HepG2 (cell line): Measurements from ENCODE around the gene PIK3R1. TPM values are rescaled to one million over a fixed set of nuclear protein-coding genes. Genes with fewer than 3 reads are reported as not detected.

Experiments used
- ATF7-NPFF ChIP-seq: sonication (generic); formaldehyde crosslinking; IDR thresholded peaks from 2 replicates; pipeline ENCODE4 v1.8.1; 2023; ENCODE audit warnings: mild to moderate bottlenecking, low read depth, missing genetic modification reagents, moderate library complexity
- HMG20A ChIP-seq: IDR thresholded peaks from 2 replicates; pipeline ENCODE4 v1.6.1; 2016; ENCODE audit warnings: borderline replicate concordance
- IRF2 ChIP-seq: IDR thresholded peaks from 2 replicates; pipeline ENCODE4 v1.6.1; 2018; ENCODE audit warnings: missing genetic modification reagents, missing compliant biosample characterization
- JUNB ChIP-seq: sonication (generic); formaldehyde crosslinking; IDR thresholded peaks from 2 replicates; pipeline ENCODE4 v1.8.0; 2022; ENCODE audit warnings: missing genetic modification reagents, mild to moderate bottlenecking, borderline replicate concordance
- KIAA2018 ChIP-seq: sonication (generic); formaldehyde crosslinking; IDR thresholded peaks from 2 replicates; pipeline ENCODE4 v1.5.0; 2020; ENCODE audit warnings: mild to moderate bottlenecking, missing genetic modification reagents, borderline replicate concordance
- MBD4 ChIP-seq: IDR thresholded peaks from 2 replicates; pipeline ENCODE4 v1.6.1; 2012; ENCODE audit warnings: low read length, inconsistent platforms, borderline replicate concordance
- NR2F1 ChIP-seq, 2 experiments: fragments of 450-650 bp in 1 of 2; formaldehyde crosslinking in 1 of 2; IDR thresholded peaks; 2 replicates each; pipeline versions ENCODE4 v1.5.0 to v1.6.1; 2016 to 2020; ENCODE audit warnings: mild to moderate bottlenecking in 1 of 2, missing compliant biosample characterization in 1 of 2, missing genetic modification reagents in 1 of 2, moderate library complexity in 1 of 2
- PHB2 ChIP-seq: fragments of 450-650 bp; IDR thresholded peaks from 2 replicates; pipeline ENCODE4 v1.6.1; 2018; ENCODE audit not compliant: partially characterized antibody
- SMAD3 ChIP-seq: sonication (generic); formaldehyde crosslinking; IDR thresholded peaks from 2 replicates; pipeline ENCODE4 v1.4.0; 2020; ENCODE audit warnings: missing genetic modification reagents
- SMAD9 ChIP-seq: sonication (generic); formaldehyde crosslinking; IDR thresholded peaks from 2 replicates; pipeline ENCODE4 v1.5.1; 2020; ENCODE audit warnings: mild to moderate bottlenecking, missing genetic modification reagents
- THAP11 ChIP-seq: IDR thresholded peaks from 2 replicates; pipeline ENCODE4 v1.6.1; 2016; ENCODE audit warnings: missing biosample characterization, missing genetic modification reagents
- WIZ ChIP-seq: sonication (generic); formaldehyde crosslinking; IDR thresholded peaks from 2 replicates; pipeline ENCODE4 v1.5.1; 2020; ENCODE audit warnings: mild to moderate bottlenecking, missing genetic modification reagents
- ZMYM2 ChIP-seq: sonication (generic); formaldehyde crosslinking; IDR thresholded peaks from 2 replicates; pipeline ENCODE4 v1.8.0; 2022; ENCODE audit warnings: mild to moderate bottlenecking, missing genetic modification reagents
- ZNF232 ChIP-seq: sonication (generic); formaldehyde crosslinking; IDR thresholded peaks from 2 replicates; pipeline ENCODE4 v1.4.0; 2020; ENCODE audit warnings: missing genetic modification reagents, borderline replicate concordance
- ZNF275 ChIP-seq: sonication (generic); formaldehyde crosslinking; IDR thresholded peaks from 2 replicates; pipeline ENCODE4 v1.8.0; 2022; ENCODE audit warnings: missing genetic modification reagents, mild to moderate bottlenecking, inconsistent platforms, borderline replicate concordance
- ZNF280D ChIP-seq: sonication (generic); formaldehyde crosslinking; IDR thresholded peaks from 2 replicates; pipeline ENCODE4 v1.5.1; 2020; ENCODE audit warnings: mild to moderate bottlenecking, missing genetic modification reagents
- ZNF446 ChIP-seq: sonication (generic); formaldehyde crosslinking; IDR thresholded peaks from 2 replicates; pipeline ENCODE4 v1.5.0; 2020; ENCODE audit warnings: mild to moderate bottlenecking, missing genetic modification reagents
- ZNF709 ChIP-seq: sonication (generic); formaldehyde crosslinking; IDR thresholded peaks from 2 replicates; pipeline ENCODE4 v1.5.0; 2020; ENCODE audit warnings: mild to moderate bottlenecking, missing genetic modification reagents
- polyA plus RNA-seq, 8 experiments: library from polyadenylated mRNA; depleted of rRNA in 3 of 8; stranded (reverse) in 7 of 8; unstranded in 1 of 8; fragments of >200 nt; fragmentation: Illumina TruSeq in 4 of 8; extraction: Trizol in 4 of 8; gene quantifications; 2 replicates each; pipeline versions ENCODE4 v1.2.1 to v1.2.3, GENCODE V29; 2011 to 2016; ENCODE audit warnings: low read depth in 4 of 8, missing spikeins in 1 of 8, mixed read lengths in 1 of 8; ENCODE audit not compliant: insufficient read depth in 1 of 8
- total RNA-seq, 5 experiments: library from RNA; depleted of rRNA; stranded (reverse); fragments of >200 nt; fragmentation: Illumina TruSeq; extraction: Trizol; gene quantifications; 2 replicates each; pipeline ENCODE4 v1.2.3, GENCODE V29; 2016; ENCODE audit warnings: low read depth in 1 of 5

The PIK3R1 gene
- total and polyA plus RNA-seq, 2 of the 13 experiments (the other 11 are each of a cell fraction or from before 2014, with no cell fraction given), result 8.4 to 21.3 TPM

- TF ChIP-seq THAP11 (peak; percentile 16; the same call in 1 of the 2 replicates), WIZ (CRISPR knock-in tag) (no peak), SMAD3 (peak; percentile 37; the same call in 1 of the 2 replicates), MBD4 (no peak), ZNF232 (CRISPR knock-in tag) (no peak), ZNF446 (no peak), ZMYM2 (CRISPR knock-in tag) (peak; percentile 55; the same call in 1 of the 2 replicates), ZNF275 (CRISPR knock-in tag) (no peak), SMAD9 (CRISPR knock-in tag) (no peak), KIAA2018 (CRISPR knock-in tag) (no peak), ATF7-NPFF (no peak), HMG20A (CRISPR knock-in tag) (peak; percentile 76), IRF2 (0 out of 2 replicates have a peak, but pooled peaks have one; percentile 43), ZNF709 (CRISPR knock-in tag) (no peak), ZNF280D (CRISPR knock-in tag) (0 out of 2 replicates have a peak, but pooled peaks have one; percentile 25), JUNB (no peak), NR2F1 (CRISPR knock-in tag; IDR thresholded peaks at IDR 0.05) (peak in 1 of 2 experiments; percentile 28; a peak in 1 of 4 replicates), PHB2 (no peak)
Observed at GRCh38 chr5:68271124-68271523, 55.6 kb downstream of the PIK3R1 start (continued).
